HUES48 (cell line): Measurements from ENCODE around the gene AKAP1.

Experiments used
- H3K27ac ChIP-seq: one replicate; pipeline ENCODE4 v1.7.0; 2013; ENCODE audit warnings: low read depth, low read length, inconsistent platforms
- H3K27me3 ChIP-seq: 2 replicates; pipeline ENCODE4 v1.6.1; 2013; ENCODE audit warnings: mild to moderate bottlenecking, low read length; ENCODE audit not compliant: control insufficient read depth, insufficient read depth
- H3K36me3 ChIP-seq: 2 replicates; pipeline ENCODE4 v1.6.1; 2013; ENCODE audit warnings: low read length; ENCODE audit not compliant: control insufficient read depth, insufficient read depth
- H3K4me1 ChIP-seq: 2 replicates; pipeline ENCODE4 v1.6.1; 2013; ENCODE audit warnings: mild to moderate bottlenecking, low read length; ENCODE audit not compliant: control insufficient read depth, insufficient read depth
- H3K4me3 ChIP-seq: 2 replicates; pipeline ENCODE4 v1.5.1; 2013; ENCODE audit warnings: mild to moderate bottlenecking, low read depth, low read length
- H3K9ac ChIP-seq: 2 replicates; pipeline ENCODE4 v1.6.1; 2013; ENCODE audit warnings: mild to moderate bottlenecking, low read depth, low read length, moderate library complexity
- H3K9me3 ChIP-seq: 2 replicates; pipeline ENCODE4 v1.6.1; 2013; ENCODE audit warnings: low read length; ENCODE audit not compliant: control insufficient read depth, insufficient read depth

The AKAP1 gene

GRCh38 chr17:57114085-57114673 lies 29.1 kb downstream of the AKAP1 start:
- no peak overlapping the region for H3K27ac ChIP-seq
- peaks cover 11% of the 10 kb centered on the region; the same call in 1 of the 2 replicates for H3K4me1 ChIP-seq
- H3K27me3 ChIP-seq = no peaks in the 10 kb centered on the region
- no peak overlapping the region for H3K4me3 ChIP-seq
- H3K9me3 ChIP-seq = no peaks in the 10 kb centered on the region
- H3K36me3 ChIP-seq = peaks cover 82% of the 10 kb centered on the region
- no peak overlapping the region for H3K9ac ChIP-seq

GRCh38 chr17:57115377-57115776 lies 30.3 kb downstream of the AKAP1 start:
- H3K4me3 ChIP-seq = no peak overlapping the region
- peaks cover 85% of the 10 kb centered on the region for H3K36me3 ChIP-seq
- no peaks in the 10 kb centered on the region for H3K27me3 ChIP-seq
- 0 out of 2 replicates have a peak, but pooled peaks cover under 1% of the 10 kb centered on the region for H3K4me1 ChIP-seq
- no peaks in the 10 kb centered on the region for H3K9me3 ChIP-seq
- H3K27ac ChIP-seq = no peak overlapping the region
- no peak overlapping the region for H3K9ac ChIP-seq

DNA sequence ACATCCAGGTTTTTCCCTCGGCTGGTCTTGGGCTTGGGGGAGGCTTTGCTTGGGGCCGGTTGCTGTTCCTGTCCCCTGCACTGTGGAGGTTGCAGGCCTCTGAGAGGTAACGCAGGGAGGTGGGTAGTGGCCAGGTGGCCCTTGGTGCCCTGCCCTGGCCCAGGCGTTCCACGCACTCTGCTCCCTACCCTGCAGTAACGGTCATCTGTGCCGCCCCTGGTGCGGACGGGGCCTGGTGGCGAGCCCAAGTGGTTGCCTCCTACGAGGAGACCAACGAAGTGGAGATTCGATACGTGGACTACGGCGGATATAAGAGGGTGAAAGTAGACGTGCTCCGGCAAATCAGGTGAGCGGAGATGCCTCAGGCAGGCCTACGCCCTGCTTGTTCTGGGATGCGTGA lies 30.9 kb downstream of the AKAP1 start:
- H3K9ac ChIP-seq = no peak overlapping the region
- H3K4me3 ChIP-seq = no peak overlapping the region
- no peak overlapping the region for H3K27ac ChIP-seq
- H3K4me1 ChIP-seq = no peaks in the 10 kb centered on the region
- H3K36me3 ChIP-seq = peaks cover 85% of the 10 kb centered on the region
- no peaks in the 10 kb centered on the region for H3K27me3 ChIP-seq
- no peaks in the 10 kb centered on the region for H3K9me3 ChIP-seq

GRCh38 chr17:57117798-57118197 lies 32.8 kb downstream of the AKAP1 start:
- H3K27ac ChIP-seq = no peak overlapping the region
- no peaks in the 10 kb centered on the region for H3K9me3 ChIP-seq
- H3K4me1 ChIP-seq = no peaks in the 10 kb centered on the region
- no peak overlapping the region for H3K9ac ChIP-seq
- no peaks in the 10 kb centered on the region for H3K27me3 ChIP-seq
- H3K4me3 ChIP-seq = no peak overlapping the region
- H3K36me3 ChIP-seq = peaks cover 80% of the 10 kb centered on the region

- peaks cover 82% of the 10 kb centered on the region for H3K36me3 ChIP-seq
Observed at GRCh38 chr17:57120814-57121213, 35.8 kb downstream of the AKAP1 start.

GRCh38 chr17:57121308-57122042 lies 36.4 kb downstream of the AKAP1 start:
- H3K27me3 ChIP-seq = no peaks in the 10 kb centered on the region
- H3K36me3 ChIP-seq = peaks cover 75% of the 10 kb centered on the region
- H3K4me1 ChIP-seq = no peaks in the 10 kb centered on the region
- no peak overlapping the region for H3K9ac ChIP-seq
- no peaks in the 10 kb centered on the region for H3K9me3 ChIP-seq
- H3K4me3 ChIP-seq = no peak overlapping the region
- H3K27ac ChIP-seq = no peak overlapping the region

More at GRCh38 chr17:57120814-57121213, 35.8 kb downstream of the AKAP1 start:
- H3K27me3 ChIP-seq = no peaks in the 10 kb centered on the region
- no peak overlapping the region for H3K9ac ChIP-seq
- H3K9me3 ChIP-seq = no peaks in the 10 kb centered on the region
- H3K27ac ChIP-seq = no peak overlapping the region
- H3K4me3 ChIP-seq = no peak overlapping the region
- no peaks in the 10 kb centered on the region for H3K4me1 ChIP-seq

- H3K4me1 ChIP-seq = no peaks in the 10 kb centered on the region
- no peak overlapping the region for H3K27ac ChIP-seq
- H3K27me3 ChIP-seq = no peaks in the 10 kb centered on the region
- no peak overlapping the region for H3K9ac ChIP-seq
- H3K4me3 ChIP-seq = no peak overlapping the region
- peaks cover 50% of the 10 kb centered on the region for H3K36me3 ChIP-seq
- H3K9me3 ChIP-seq = no peaks in the 10 kb centered on the region
Observed at GRCh38 chr17:57124053-57124452, 39.0 kb downstream of the AKAP1 start.

DNA sequence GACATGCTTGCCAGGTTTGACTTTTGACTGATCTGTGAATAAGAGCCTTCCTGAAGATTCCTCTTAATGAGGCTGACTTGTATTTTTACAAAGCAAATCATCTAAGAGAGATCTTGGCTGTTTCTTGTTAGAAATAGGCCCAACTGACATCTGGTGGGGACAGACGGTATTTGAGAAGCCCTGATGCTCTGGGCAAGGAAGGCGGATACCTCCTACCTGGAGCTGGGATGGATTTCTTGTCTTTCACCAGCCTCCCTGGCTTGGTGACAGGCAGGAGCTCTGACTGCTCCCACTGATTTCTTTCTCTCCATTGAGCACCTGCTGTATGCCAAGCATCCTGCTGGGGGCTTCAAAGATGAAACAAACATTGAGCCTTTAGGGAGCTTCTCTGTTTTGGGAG lies 40.4 kb downstream of the AKAP1 start:
- Histone ChIP-seq H3K36me3 (peaks cover 41% of the 10 kb centered on the region), H3K9me3 (no peaks in the 10 kb centered on the region), H3K27ac (no peak overlapping the region)

DNA sequence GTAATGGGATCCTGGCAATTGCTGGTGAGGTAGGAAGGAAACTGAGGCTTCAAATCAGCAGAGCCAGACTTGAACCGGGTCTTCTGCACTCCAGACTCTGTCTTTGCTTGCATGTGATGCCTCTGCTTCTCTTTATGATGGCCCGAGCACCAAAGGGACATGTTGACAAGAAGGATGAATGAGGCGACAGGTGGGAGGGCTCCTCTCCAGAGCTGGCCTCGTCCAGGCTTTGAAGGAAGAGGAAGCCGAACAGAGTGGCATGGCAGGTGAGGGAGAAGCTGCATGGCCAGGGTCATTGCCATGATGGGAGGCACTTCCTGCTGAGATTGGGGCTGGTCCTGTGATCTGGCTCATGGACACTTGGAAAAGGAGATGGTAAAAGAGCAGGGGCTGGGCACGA lies 40.8 kb downstream of the AKAP1 start:
- no peaks in the 10 kb centered on the region for H3K27me3 ChIP-seq
- peaks cover 36% of the 10 kb centered on the region for H3K36me3 ChIP-seq
- no peak overlapping the region for H3K27ac ChIP-seq
- no peak overlapping the region for H3K4me3 ChIP-seq
- no peaks in the 10 kb centered on the region for H3K4me1 ChIP-seq
- H3K9me3 ChIP-seq = no peaks in the 10 kb centered on the region
- no peak overlapping the region for H3K9ac ChIP-seq

More for the DNA sequence above, 40.4 kb downstream of the AKAP1 start:
- H3K4me3 ChIP-seq = no peak overlapping the region
- no peaks in the 10 kb centered on the region for H3K27me3 ChIP-seq
- H3K4me1 ChIP-seq = no peaks in the 10 kb centered on the region
- H3K9ac ChIP-seq = no peak overlapping the region

GRCh38 chr17:57130708-57131461 lies 45.8 kb downstream of the AKAP1 start:
- Histone ChIP-seq H3K9ac (no peak overlapping the region), H3K4me3 (peak overlapping the region; percentile 40; the same call in 1 of the 2 replicates)

GRCh38 chr17:57132663-57133062 lies 47.6 kb downstream of the AKAP1 start:
- Histone ChIP-seq H3K27ac (no peak overlapping the region), H3K9ac (no peak overlapping the region), H3K36me3 (no peaks in the 10 kb centered on the region), H3K27me3 (no peaks in the 10 kb centered on the region), H3K9me3 (no peaks in the 10 kb centered on the region), H3K4me3 (no peak overlapping the region), H3K4me1 (peaks cover 16% of the 10 kb centered on the region)

More at GRCh38 chr17:57130708-57131461, 45.8 kb downstream of the AKAP1 start:
- no peak overlapping the region for H3K27ac ChIP-seq
- H3K27me3 ChIP-seq = no peaks in the 10 kb centered on the region
- H3K9me3 ChIP-seq = no peaks in the 10 kb centered on the region
- no peaks in the 10 kb centered on the region for H3K36me3 ChIP-seq
- peaks cover 14% of the 10 kb centered on the region for H3K4me1 ChIP-seq
